Stimulated activated effector memory CD8-positive, alpha-beta T cell treated with anti-CD3 and anti-CD28 coated beads, Interleukin-12 subunit alpha, Interleukin-12 subunit beta, amount 100 ng/mL, for 72 hours (primary cell): ENCODE results near the gene DPEP1.

Source experiments
- ATAC-seq: fragments of 150-1000 bp; cut with Tn5 transposase; 2 replicates; pipeline ENCODE4 v1.10.0; 2021
- DNase-seq, 2 donors: peaks; one replicate each; pipeline ENCODE4 v3.0.0; 2021 to 2022; ENCODE audit warnings: low spot score in 2 of 2
- H3K27ac Mint-ChIP-seq: one replicate; pipeline ENCODE4 v1.8.0; 2022; ENCODE audit warnings: mild to moderate bottlenecking, mixed read lengths
- H3K36me3 Mint-ChIP-seq: one replicate; pipeline ENCODE4 v1.8.0; 2022; ENCODE audit warnings: mild to moderate bottlenecking, mixed read lengths
- H3K4me1 Mint-ChIP-seq: one replicate; pipeline ENCODE4 v1.8.0; 2022; ENCODE audit warnings: mixed read lengths
- H3K4me3 Mint-ChIP-seq: one replicate; pipeline ENCODE4 v1.8.0; 2022; ENCODE audit warnings: mild to moderate bottlenecking, mixed read lengths
- H3K9me3 Mint-ChIP-seq: one replicate; pipeline ENCODE4 v1.8.0; 2022; ENCODE audit warnings: mixed read lengths

The DPEP1 gene

GRCh38 chr16:89574681-89575246, 38.7 kb upstream of the DPEP1 start:
- ATAC-seq (peak; percentile 85), DNase-seq (peak; percentile 61 to 80)
- no peak overlapping the region for H3K27ac Mint-ChIP-seq
- peaks cover 8% of the 10 kb centered on the region for H3K4me1 Mint-ChIP-seq
- H3K36me3 Mint-ChIP-seq, result no peaks in the 10 kb centered on the region
- H3K4me3 Mint-ChIP-seq, result peak overlapping the region; percentile 60
- H3K9me3 Mint-ChIP-seq, result no peaks in the 10 kb centered on the region

GRCh38 chr16:89575247-89576152, 37.9 kb upstream of the DPEP1 start, which contains the start of gene CPNE7:
Gene CPNE7 (plus strand): TSS chr16:89575758. CDS start chr16:89575898, 140 bp downstream.
- peak; percentile 48 for ATAC-seq

GRCh38 chr16:89576153-89577054, 37.0 kb upstream of the DPEP1 start:
- Mint-ChIP-seq H3K4me1 (peaks cover 8% of the 10 kb centered on the region), H3K27ac (no peak overlapping the region), H3K36me3 (no peaks in the 10 kb centered on the region), H3K9me3 (no peaks in the 10 kb centered on the region), H3K4me3 (peak overlapping the region; percentile 16)
- ATAC-seq (no peak), DNase-seq (no peak)

More at GRCh38 chr16:89575247-89576152, 37.9 kb upstream of the DPEP1 start, which contains the start of gene CPNE7:
- no peak within 1 kb of the TSS for H3K27ac Mint-ChIP-seq
- H3K9me3 Mint-ChIP-seq, result no peaks in the 10 kb centered on the region
- peak within 1 kb of the TSS; percentile 60 for H3K4me3 Mint-ChIP-seq
- H3K36me3 Mint-ChIP-seq, result no peaks in the 10 kb centered on the region
- peaks cover 8% of the 10 kb centered on the region for H3K4me1 Mint-ChIP-seq
- no peak for DNase-seq

GRCh38 chr16:89577055-89577759, 36.2 kb upstream of the DPEP1 start:
- Mint-ChIP-seq H3K4me3 (peak overlapping the region; percentile 16), H3K9me3 (no peaks in the 10 kb centered on the region), H3K27ac (no peak overlapping the region), H3K36me3 (no peaks in the 10 kb centered on the region), H3K4me1 (peaks cover under 1% of the 10 kb centered on the region)
- DNase-seq (no peak), ATAC-seq (no peak)

GRCh38 chr16:89579351-89579750, 34.1 kb upstream of the DPEP1 start:
- no peak overlapping the region for H3K4me3 Mint-ChIP-seq
- no peak for ATAC-seq
- no peak for DNase-seq
- H3K9me3 Mint-ChIP-seq, result no peaks in the 10 kb centered on the region
- H3K27ac Mint-ChIP-seq, result no peak overlapping the region
- no peaks in the 10 kb centered on the region for H3K4me1 Mint-ChIP-seq
- H3K36me3 Mint-ChIP-seq, result no peaks in the 10 kb centered on the region

GRCh38 chr16:89581045-89581695, 32.3 kb upstream of the DPEP1 start:
- no peaks in the 10 kb centered on the region for H3K36me3 Mint-ChIP-seq
- ATAC-seq, result no peak
- H3K4me1 Mint-ChIP-seq, result no peaks in the 10 kb centered on the region
- no peak for DNase-seq
- H3K4me3 Mint-ChIP-seq, result no peak overlapping the region
- no peaks in the 10 kb centered on the region for H3K9me3 Mint-ChIP-seq
- H3K27ac Mint-ChIP-seq, result no peak overlapping the region

GRCh38 chr16:89581861-89582563, 31.4 kb upstream of the DPEP1 start:
- ATAC-seq, result no peak
- DNase-seq, result no peak
- Mint-ChIP-seq H3K4me1 (no peaks in the 10 kb centered on the region), H3K4me3 (no peak overlapping the region), H3K36me3 (no peaks in the 10 kb centered on the region), H3K27ac (no peak overlapping the region), H3K9me3 (no peaks in the 10 kb centered on the region)

- Mint-ChIP-seq H3K4me3 (no peak overlapping the region), H3K4me1 (no peaks in the 10 kb centered on the region), H3K27ac (no peak overlapping the region), H3K9me3 (no peaks in the 10 kb centered on the region), H3K36me3 (no peaks in the 10 kb centered on the region)
- ATAC-seq (no peak), DNase-seq (no peak)
Measured at GRCh38 chr16:89582614-89583196, 30.7 kb upstream of the DPEP1 start.

- Mint-ChIP-seq H3K4me1 (no peaks in the 10 kb centered on the region), H3K9me3 (no peaks in the 10 kb centered on the region), H3K4me3 (no peak overlapping the region), H3K27ac (no peak overlapping the region), H3K36me3 (no peaks in the 10 kb centered on the region)
- ATAC-seq, result no peak
- no peak for DNase-seq
Measured at GRCh38 chr16:89583197-89583894, 30.1 kb upstream of the DPEP1 start.

GRCh38 chr16:89583895-89584644, 29.4 kb upstream of the DPEP1 start:
- ATAC-seq (peak; percentile 33), DNase-seq (no peak)
- Mint-ChIP-seq H3K36me3 (no peaks in the 10 kb centered on the region), H3K4me3 (no peak overlapping the region), H3K4me1 (no peaks in the 10 kb centered on the region), H3K27ac (no peak overlapping the region), H3K9me3 (no peaks in the 10 kb centered on the region)

GRCh38 chr16:89584768-89585549, 28.5 kb upstream of the DPEP1 start:
- Mint-ChIP-seq H3K27ac (no peak overlapping the region), H3K9me3 (no peaks in the 10 kb centered on the region), H3K4me1 (no peaks in the 10 kb centered on the region), H3K36me3 (no peaks in the 10 kb centered on the region), H3K4me3 (no peak overlapping the region)
- ATAC-seq (no peak), DNase-seq (no peak)

GRCh38 chr16:89586218-89586617, 27.2 kb upstream of the DPEP1 start:
- H3K36me3 Mint-ChIP-seq, result peaks cover 2% of the 10 kb centered on the region
- H3K9me3 Mint-ChIP-seq, result no peaks in the 10 kb centered on the region
- H3K4me3 Mint-ChIP-seq, result no peak overlapping the region
- no peaks in the 10 kb centered on the region for H3K4me1 Mint-ChIP-seq
- peak; percentile 27 for ATAC-seq
- no peak overlapping the region for H3K27ac Mint-ChIP-seq
- DNase-seq, result no peak
